Stimulated activated CD4-positive, alpha-beta T cell treated with anti-CD3 and anti-CD28 coated beads, Interleukin-15, amount 100 ng/mL, for 24 hours (primary cell): ENCODE data around the gene ARPC1B.
"Not testable (repeated sequence)": the region's sequence is repeated elsewhere in the genome, so short reads cannot be mapped to it uniquely, and the experiment has no call there.

Experiments used
- DNase-seq: peaks from one replicate; pipeline ENCODE4 v3.0.0-alpha.2; 2020

ARPC1B gene

GRCh38 chr7:99410635-99411034, 36.1 kb downstream of the ARPC1B start:
- no peak for DNase-seq

- not testable (repeated sequence) for DNase-seq
Measured at GRCh38 chr7:99415513-99416127, 41.1 kb downstream of the ARPC1B start.

- no peak for DNase-seq
Measured at GRCh38 chr7:99418260-99418659, 43.7 kb downstream of the ARPC1B start.

GRCh38 chr7:99419323-99420021, 44.9 kb downstream of the ARPC1B start:
- DNase-seq: no peak

- no peak for DNase-seq
Measured at GRCh38 chr7:99420213-99420612, 45.7 kb downstream of the ARPC1B start.

- DNase-seq: no peak
Measured at GRCh38 chr7:99420986-99421385, 46.5 kb downstream of the ARPC1B start.

- DNase-seq: no peak
Measured at GRCh38 chr7:99422186-99422585, 47.7 kb downstream of the ARPC1B start.

- no peak for DNase-seq
Measured at GRCh38 chr7:99422625-99423024, 48.1 kb downstream of the ARPC1B start.

GRCh38 chr7:99424932-99425730, 50.6 kb downstream of the ARPC1B start:
- no peak for DNase-seq

GRCh38 chr7:99428972-99429566, 54.5 kb downstream of the ARPC1B start:
- DNase-seq: no peak

- DNase-seq: no peak
Measured at GRCh38 chr7:99429756-99430155, 55.2 kb downstream of the ARPC1B start.

- not testable (repeated sequence) for DNase-seq
Measured at GRCh38 chr7:99431756-99432540, 57.4 kb downstream of the ARPC1B start.

GRCh38 chr7:99433158-99433557, 58.6 kb downstream of the ARPC1B start:
- no peak for DNase-seq

GRCh38 chr7:99437946-99438572, 63.5 kb downstream of the ARPC1B start:
- DNase-seq: no peak

GRCh38 chr7:99438573-99439480, 64.3 kb downstream of the ARPC1B start, which contains the start of the genes CPSF4 and PTCD1:
Gene CPSF4 (plus strand): TSS chr7:99438943. CDS start chr7:99439083, 140 bp downstream.
Gene PTCD1 (minus strand): TSS chr7:99438798. CDS start chr7:99435242, 3,556 bp downstream.
- DNase-seq: peak; percentile 96

GRCh38 chr7:99440195-99440594, 65.7 kb downstream of the ARPC1B start:
- no peak for DNase-seq
